Measurements from ENCODE around the gene RGS12.

RGS12 gene, protein sequence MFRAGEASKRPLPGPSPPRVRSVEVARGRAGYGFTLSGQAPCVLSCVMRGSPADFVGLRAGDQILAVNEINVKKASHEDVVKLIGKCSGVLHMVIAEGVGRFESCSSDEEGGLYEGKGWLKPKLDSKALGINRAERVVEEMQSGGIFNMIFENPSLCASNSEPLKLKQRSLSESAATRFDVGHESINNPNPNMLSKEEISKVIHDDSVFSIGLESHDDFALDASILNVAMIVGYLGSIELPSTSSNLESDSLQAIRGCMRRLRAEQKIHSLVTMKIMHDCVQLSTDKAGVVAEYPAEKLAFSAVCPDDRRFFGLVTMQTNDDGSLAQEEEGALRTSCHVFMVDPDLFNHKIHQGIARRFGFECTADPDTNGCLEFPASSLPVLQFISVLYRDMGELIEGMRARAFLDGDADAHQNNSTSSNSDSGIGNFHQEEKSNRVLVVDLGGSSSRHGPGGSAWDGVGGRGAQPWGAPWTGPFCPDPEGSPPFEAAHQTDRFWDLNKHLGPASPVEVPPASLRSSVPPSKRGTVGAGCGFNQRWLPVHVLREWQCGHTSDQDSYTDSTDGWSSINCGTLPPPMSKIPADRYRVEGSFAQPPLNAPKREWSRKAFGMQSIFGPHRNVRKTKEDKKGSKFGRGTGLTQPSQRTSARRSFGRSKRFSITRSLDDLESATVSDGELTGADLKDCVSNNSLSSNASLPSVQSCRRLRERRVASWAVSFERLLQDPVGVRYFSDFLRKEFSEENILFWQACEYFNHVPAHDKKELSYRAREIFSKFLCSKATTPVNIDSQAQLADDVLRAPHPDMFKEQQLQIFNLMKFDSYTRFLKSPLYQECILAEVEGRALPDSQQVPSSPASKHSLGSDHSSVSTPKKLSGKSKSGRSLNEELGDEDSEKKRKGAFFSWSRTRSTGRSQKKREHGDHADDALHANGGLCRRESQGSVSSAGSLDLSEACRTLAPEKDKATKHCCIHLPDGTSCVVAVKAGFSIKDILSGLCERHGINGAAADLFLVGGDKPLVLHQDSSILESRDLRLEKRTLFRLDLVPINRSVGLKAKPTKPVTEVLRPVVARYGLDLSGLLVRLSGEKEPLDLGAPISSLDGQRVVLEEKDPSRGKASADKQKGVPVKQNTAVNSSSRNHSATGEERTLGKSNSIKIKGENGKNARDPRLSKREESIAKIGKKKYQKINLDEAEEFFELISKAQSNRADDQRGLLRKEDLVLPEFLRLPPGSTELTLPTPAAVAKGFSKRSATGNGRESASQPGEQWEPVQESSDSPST (N-terminal part only)

DNA sequence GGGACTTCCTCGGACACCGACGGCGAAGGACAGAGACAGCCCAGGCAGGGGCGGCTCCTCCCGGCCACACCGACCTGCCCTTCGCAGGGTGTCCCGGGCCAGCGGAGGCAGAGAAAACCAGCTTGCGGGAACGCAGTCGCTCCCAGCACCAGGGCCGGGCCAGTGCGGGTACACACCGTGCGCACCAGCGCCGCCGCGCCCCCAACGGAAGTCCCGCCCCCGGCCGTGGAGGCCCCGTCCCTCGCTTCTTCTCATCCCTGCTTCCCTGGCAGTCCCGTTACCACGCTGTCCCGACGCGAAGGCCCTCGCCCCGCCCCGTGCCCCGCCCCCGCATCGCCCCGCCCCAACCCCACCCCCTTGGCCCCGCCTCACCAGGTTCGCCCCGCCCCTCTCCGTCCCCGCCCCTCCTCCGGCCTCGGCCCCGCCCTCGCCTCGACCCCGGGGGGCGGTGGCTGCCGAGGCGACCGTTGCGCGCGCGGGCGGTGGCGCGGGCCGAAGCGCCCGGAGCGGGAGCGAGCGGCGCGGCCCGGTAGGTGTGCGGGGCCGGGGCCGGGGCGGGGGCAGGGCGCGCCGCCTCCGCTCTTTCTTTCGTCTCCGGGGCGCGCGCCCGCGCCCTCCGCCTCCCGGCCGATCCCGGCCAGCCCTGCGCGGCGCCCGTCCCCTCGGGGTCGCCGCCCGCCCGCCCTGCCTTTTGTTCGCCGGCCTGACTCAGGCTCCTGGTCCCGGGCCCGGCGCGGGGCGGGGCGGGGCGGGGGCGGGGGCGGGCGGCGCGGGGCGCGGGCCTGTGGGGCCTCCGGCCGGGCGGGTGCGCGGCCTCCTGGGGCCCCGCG, at the start of gene RGS12:
Gene RGS12, plus strand, starts transcription at position 451 of the 830 bp plus-strand sequence. CDS start 23,150 bp downstream, outside the sequence.
- peak; percentile 76 for DNase-seq (ENCODE audit: low read depth, low spot score)

DNA sequence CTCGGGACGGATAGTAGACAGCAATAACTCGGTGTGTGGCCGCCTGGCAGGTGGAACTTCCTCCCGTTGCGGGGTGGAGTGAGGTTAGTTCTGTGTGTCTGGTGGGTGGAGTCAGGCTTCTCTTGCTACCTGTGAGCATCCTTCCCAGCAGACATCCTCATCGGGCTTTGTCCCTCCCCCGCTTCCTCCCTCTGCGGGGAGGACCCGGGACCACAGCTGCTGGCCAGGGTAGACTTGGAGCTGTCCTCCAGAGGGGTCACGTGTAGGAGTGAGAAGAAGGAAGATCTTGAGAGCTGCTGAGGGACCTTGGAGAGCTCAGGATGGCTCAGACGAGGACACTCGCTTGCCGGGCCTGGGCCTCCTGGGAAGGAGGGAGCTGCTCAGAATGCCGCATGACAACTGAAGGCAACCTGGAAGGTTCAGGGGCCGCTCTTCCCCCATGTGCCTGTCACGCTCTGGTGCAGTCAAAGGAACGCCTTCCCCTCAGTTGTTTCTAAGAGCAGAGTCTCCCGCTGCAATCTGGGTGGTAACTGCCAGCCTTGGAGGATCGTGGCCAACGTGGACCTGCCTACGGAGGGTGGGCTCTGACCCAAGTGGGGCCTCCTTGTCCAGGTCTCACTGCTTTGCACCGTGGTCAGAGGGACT, 49.6 kb upstream of the RGS12 start:
- DNase-seq (ENCODE audit: low read depth, low spot score) = no peak

DNA sequence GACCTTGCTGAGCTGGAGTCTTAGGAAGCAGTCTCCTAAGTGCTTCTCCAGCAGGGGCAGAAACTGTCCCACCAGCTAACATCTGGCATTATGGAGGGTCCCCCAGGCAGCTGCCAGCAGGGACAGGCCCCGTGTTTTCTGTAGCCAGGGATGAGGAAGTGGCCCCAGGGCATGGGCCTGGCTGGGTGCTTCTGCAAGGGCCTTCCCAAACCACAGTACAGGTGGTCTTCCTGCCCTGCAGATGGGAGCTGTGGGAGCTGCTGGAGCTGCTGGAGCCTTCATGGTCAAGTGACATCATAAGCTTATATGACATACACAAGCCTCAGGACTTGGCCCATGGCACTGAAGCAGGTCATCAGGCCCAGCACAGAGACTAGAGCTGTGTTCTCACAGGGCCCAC, 48.8 kb upstream of the RGS12 start:
- DNase-seq (ENCODE audit: low read depth, low spot score) = no peak

DNA sequence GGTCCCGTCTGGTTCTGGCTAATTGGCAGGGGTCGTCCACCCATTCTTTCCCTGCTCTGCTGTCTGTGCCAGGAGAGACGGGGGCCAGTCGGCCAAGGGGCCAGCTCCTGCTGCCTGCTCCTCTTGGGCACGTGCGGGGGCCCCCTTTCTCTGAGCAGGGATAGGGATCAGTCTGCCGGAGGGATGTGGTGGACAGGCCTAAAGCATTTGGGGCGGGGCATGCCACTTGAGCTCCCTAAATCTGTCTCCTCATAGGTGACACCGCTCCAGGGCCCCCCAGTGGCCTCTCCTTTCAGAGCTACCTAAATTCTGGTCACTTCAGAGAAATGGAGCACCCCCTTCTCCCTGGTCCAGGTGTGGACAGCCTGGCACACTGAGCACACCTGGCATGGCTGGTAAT, 48.1 kb upstream of the RGS12 start:
- DNase-seq (ENCODE audit: low read depth, low spot score) = no peak

DNA sequence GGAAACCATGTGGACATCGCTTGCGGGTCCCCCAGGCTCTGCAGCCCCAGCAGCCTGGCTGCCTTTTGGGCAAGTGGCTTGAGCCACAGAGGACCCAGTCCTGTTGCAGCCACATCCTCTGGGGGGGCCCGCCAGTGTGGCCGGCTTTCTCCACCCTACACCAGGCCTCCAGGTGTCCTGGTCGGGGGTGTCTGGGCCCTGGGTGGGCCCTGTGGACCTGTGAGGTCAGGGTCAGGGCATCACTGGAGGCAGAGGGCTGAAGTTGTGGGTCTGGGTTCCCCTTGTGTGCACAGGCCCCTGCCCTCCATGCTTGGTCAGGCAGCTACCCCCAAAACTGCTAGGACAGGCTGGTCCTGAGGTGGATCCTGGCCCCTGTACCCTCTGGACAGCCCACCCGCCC, 47.1 kb upstream of the RGS12 start:
- DNase-seq (ENCODE audit: low read depth, low spot score) = no peak

DNA sequence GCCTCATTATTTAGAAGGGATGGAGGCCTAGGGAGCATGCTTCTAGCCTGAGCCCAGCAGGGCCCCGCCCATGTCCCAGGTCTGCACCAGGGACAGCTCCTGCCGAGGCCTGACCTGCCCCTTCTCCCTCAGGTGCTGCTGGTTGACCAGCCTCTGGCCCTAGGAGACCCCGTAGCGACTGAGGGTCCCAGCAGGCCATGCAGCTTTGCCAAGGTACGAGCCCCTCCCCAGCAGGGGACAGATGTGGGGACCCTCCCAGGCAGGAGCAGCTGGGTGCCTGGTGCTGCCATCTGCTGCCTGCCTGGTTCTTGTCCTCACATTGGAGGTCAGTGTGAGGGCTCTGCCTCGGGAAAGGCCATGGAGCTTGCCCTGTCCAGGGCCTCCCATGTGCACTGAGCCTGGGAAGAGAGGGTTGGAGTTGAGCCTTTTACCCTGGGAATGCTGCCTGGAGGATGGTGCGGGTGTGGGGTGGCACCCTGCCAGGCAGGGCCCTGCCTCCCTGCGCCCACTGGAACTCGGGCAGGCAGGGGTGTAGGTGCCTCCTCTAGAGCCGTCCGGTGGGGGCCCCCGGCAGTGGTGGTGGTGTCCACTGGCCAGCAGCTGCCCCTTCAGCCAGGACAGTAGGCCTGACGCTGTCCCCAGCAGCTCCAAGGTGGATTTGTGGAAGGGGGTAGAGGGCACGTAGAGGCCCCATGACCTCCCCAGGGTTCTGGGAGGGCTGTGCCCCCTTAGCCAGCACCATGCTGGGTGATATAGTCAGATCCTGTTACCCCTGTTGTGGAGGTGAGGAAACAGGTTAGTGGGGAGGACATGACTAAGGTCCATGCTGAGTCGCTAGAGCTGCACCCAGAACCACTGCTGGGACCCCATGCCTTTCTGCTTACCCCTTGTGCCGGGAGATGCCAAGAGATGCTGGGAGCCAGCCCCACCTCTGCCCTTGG, 46.1 kb upstream of the RGS12 start:
- no peak for DNase-seq (ENCODE audit: low read depth, low spot score)

DNA sequence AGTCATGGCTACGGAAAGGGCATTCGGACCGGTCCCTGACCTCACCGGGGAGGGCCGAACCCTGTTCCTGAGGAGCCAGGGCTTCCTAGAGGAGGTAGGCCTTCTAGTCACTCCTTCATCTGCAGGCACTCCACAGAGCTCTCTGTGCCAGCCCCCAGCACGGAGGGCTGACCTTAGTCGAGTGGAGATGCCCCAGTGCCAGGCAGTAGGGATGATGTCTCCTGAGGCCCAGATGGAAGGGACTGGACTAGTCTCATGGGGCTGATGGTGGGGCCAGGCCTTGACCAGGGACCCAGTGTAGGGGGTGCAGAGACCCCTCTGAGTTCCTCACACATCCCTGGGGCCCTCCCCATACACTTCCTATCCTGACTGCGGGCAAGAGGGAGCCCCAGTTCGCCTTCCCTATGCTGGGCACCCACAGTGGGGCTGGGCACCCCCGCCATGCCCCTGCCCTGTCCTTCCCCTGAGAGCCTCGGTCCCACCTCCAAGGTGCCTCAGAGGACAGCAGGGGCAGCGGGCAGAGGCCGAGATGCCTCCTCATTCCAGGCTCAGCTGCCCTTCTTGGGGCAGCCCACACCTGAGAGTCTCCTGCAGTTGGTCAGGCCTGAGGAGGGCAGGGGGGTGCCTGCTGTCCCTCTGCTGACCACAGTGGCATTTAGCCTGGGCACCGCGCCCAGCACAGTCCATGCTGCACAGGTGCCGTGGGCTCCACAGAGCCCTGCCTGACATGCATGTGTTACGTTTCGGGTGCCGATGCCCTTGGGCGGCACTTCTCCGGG, 45.2 kb upstream of the RGS12 start:
- no peak for DNase-seq (ENCODE audit: low read depth, low spot score)

DNA sequence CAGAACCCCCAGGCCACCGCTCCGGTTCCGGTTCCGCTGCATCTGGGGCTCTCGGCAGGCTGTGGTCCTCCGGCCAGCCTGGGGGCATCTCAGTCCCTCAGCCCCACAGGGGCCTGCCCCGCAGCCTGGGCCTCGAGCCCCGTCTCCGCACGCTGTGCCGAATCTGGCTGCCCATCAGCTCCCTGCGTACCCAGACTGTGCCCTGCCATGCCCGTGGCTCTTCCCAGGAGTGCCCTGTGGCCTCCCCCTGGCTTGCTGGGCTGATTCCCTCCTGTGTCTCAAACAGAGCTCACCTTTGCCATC, 44.7 kb upstream of the RGS12 start:
- no peak for DNase-seq (ENCODE audit: low read depth, low spot score)

DNA sequence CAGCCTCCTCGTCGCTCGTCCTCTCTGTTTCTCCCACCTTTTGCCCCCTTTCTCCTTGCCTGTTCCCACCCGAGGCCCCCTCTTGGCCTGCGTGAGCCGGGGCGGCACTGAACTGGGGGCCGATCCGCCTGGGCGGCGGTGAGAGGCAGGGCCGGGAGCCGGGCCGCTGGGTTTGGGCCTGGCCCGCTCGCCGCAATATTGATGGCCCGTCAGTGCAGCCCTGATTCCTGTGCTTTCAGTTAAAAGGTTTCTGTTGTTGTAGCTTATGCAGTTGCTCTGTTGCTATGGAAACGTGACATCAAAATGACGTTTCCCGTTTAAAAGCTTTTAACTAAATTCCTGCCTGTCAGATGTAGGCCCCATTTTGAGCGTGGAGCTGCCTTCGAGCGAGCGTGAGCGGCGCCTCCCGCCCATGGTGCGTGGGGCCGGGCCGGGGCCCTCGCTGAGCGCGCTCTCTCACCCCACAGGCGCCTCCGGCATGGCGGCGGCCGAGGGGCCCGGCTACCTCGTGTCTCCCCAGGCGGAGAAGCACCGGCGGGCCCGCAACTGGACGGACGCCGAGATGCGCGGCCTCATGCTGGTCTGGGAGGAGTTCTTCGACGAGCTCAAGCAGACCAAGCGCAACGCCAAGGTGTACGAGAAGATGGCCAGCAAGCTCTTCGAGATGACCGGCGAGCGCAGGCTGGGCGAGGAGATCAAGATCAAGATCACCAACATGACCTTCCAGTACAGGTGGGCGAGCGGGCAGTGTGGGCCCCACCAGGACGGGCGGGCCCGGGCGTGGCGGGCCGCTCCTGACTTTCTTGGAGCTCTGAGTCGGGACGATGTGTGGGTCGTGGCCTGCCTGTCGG, 43.8 kb upstream of the RGS12 start, which contains the start of gene MSANTD1:
Gene MSANTD1, plus strand, starts transcription at position 349 of the 851 bp plus-strand sequence. Its CDS starts 64 bp downstream, at position 413.
- no peak for DNase-seq (ENCODE audit: low read depth, low spot score)

DNA sequence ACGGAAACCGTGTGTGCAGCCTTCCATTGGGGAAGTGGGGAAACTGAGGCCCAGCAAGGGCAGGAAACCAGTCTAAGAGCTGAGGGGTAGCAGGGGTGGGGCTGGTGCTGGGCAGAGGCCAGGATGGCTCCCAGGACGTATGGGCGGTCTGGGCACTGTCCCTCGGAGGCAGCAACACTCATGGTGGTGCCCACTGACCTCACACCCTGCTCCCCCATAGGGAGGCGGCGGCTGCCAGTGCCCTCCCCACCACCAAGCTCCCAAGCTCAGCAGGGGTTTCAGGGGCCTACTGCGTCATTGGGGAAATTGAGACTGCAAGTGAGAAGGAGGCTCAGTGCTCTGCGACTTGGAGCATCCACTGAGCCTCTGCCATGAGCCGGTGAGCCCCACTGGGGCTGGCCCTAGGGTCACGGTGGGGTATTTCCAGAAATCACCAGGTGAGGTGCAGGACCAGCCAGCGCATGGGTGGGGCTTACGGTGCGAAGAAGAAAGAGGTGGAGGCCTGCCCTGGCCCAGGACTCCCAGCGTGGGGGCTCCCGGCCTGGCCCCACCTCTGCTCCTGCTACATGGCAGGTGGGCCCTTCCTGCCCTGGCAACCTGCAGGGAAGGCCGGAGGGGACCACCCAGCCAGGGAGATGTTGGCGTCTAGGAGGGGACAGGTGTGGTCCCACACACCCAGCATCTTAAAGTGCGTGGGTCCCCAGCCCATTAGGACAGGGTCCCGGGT, 42.9 kb upstream of the RGS12 start:
- no peak for DNase-seq (ENCODE audit: low read depth, low spot score)

DNA sequence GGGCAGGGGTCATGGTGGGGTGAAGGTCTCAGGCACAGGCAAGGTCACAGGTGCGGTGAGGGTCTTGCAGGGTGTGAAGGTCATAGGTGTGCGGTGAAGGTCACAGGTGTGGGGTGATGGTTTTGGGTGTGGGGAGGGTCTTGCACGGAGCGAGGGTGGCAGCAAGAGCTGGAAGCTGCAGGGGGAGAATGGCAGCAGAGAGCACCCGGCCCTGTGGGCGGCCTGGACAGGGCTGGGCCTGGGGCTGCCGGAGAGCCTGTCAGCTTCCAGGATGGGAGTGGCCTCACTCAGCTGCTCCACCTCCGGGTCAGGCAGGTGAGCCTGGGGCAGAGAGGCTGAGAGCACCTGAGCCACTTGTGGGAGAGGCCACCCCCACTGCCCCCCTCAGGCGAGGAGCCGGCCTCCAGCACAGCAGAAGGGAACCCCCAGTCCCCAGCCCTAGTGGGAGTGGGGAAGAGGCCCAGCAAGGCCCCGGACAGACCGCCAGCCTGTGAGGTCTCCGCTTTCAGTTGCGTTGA, 42.3 kb upstream of the RGS12 start:
- no peak for DNase-seq (ENCODE audit: low read depth, low spot score)

DNA sequence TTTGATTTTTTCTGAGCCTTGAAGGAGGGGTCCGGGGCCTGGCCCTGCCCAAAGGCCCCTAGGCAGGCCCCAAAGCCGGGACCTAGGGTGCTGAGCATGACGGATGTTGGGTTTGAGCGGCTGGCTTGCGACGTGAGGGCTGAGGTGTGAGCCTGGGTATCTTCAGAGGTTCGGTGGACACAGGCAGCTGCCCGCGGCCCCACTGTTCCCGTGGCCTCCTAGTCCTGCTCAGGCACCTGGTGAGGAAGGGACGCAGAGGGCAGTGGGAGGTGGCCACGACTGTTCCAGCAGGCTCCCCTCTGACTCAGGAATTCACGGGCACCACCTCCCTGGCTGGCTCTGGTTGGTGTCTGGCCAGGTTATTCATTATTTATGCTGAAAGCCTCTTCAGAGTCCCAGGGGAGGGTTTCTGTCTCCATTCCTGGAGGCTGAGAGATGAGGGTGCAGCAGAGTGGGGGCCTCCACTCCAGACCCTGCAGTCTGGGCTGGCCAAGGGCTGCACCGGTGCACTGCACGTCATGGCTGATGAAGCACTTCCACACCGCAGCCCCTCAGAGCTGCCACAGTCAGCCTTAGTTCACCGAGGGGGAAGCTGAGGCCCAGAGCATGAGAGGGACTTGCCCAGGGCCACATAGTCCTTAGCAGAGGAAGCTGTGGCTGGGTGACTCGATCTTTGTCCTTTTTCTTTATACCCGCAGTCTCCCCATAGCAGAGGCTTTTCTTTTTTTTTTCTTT, 41.7 kb upstream of the RGS12 start:
- DNase-seq (ENCODE audit: low read depth, low spot score) = no peak

DNA sequence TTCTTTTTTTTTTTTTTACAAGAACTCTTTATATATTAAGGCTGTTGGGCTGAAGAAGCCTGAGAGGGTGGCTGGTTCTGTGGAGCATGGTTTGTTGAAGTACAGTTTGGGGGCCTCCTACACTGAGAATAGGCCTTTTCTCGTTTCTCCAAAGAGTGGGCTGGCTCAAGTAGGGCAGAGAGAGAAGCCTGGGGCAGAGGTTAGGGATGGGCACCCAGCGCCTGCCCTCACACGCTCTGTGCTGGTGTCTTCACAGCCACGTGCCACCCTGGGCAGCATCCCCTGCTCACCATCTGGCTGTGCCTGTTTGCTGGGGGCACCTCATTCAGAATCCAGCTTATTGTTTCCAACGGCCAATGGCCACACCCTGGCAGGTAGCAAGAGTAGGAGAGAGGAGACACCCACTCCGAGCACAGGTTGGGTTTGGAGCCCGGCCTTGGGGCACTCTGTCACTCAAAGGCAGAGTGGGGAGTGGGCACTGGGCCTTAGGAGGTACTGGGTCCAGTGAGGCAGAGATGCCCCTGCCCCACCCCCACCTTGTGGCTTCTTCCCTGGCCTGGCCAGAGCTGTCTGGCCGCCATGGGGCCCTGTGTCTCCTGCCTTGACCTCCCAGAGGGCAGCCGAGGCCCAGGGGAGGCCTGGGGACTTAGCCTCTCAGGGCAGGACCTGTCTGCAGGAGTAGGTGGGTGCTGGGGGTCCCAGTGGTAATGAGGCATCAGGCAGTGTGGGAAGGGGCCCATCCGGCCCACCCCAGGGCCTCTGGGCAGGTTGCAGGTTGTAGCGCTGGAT, 40.9 kb upstream of the RGS12 start:
- no peak for DNase-seq (ENCODE audit: low read depth, low spot score)

DNA sequence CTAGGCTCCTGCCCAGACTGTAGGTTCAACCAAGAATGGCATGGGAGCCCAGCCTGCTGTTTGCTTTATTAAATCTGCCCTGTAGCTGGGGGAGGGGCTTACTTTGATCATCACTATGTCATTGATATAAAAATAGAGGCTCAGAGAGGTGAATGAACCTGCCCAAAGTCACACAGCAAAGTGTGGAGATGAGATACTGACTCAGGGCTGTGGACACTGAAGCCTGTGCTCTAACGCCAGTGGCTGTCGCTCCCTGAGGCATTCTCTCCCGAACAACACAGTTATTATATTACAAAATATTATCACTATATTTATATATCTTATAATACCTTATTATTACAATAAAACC, 40.4 kb upstream of the RGS12 start:
- no peak for DNase-seq (ENCODE audit: low read depth, low spot score)
